Measurements from ENCODE around the gene EPHA2.

EPHA2 gene

DNA sequence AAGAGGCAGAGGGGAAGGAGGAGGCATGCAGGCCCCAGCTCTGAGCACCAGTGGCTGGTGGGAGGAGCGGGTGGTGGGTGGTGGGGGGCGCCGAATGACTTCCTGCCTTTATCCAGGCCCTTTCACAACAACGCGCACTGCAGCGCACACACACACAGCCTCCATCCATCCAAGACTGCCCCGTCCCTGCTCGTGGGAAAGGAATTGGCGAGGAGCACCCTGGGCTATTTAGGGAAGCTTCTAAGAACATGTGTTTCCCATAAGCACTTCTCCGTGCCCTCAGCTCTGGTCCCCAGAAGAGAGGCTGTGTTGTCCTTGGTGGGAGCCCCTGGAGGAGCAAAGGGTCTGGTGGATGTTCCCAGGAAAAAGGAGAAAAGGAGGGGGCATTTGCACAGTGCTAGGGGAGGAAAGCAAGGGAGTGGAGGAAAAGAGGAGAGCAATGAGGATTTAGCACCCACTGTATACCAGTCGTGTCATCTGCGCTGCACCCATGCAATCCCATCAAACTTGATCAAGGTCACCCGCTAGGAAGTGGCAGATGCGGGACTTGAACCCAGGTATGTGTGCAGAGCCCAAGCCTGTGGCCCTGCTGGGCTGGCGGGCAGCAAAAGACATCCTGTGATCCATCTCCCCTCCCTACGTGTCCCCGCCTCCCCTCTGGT, 28.1 kb downstream of the EPHA2 start:
- CTCF ChIA-PET: interaction anchor here (1.0 to 1.7 kb wide), 4 partner anchors 10 to 49 kb away, joined by 3 to 5 read pairs (median 4); no protein-coding TSS in a partner anchor
- no peak for DNase-seq (ENCODE audit: low read depth, low spot score)
- no peak overlapping the region for H3K4me3 ChIP-seq (ENCODE audit: low read depth, low read length)
- no peak for TF ChIP-seq CTCF (IDR thresholded peaks at IDR 0.05; ENCODE audit: insufficient read depth, low read length, missing control alignments)
- POLR2A ChIA-PET: no interaction called here

DNA sequence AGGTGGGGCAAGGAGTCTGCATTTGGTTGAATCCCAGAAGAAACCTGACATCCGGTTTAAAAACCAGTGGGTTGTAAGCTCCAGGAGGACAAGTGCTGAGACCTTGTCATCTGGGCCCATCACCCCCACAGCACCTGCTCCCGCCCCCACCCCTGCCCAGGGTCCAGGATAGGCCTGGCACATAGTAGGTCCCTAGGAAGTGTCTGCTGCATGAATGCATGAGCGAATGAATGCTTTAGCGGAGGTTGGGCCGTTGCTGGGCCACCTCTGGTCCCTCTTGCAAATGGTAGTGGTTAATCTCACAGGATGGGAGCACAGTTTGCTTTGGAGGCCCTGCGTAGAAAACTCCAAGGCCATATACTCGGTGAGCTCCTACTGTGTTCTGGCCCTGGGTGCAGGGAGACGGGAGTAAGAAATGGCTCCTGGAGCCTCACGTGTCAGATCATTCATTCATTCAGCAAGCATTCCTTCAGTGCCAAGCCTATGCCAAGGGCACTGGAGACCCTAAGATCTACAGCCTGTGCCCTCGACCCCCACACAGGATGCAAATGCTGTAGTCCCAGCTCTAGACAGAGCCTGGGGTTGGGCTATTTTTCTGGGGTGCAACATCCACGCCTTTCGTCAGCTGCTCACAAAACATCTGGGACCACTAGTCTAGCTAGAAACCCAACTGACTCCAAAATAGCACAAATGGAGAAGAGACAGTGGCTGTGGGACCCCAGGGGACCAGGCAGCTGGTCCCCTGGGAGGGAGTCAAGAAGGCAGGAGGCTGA, 28.9 kb downstream of the EPHA2 start:
- ChIA-PET CTCF (interaction anchor here (0.6 to 1.7 kb wide), 5 partner anchors 28 to 48 kb away, joined by 3 to 5 read pairs (median 3); no protein-coding TSS in a partner anchor), POLR2A (interaction anchor here (0.6 kb wide), 1 partner anchor 229 kb away, joined by 3 read pairs; no protein-coding TSS in a partner anchor)
- no peak overlapping the region for H3K4me3 ChIP-seq (ENCODE audit: low read depth, low read length)
- no peak for DNase-seq (ENCODE audit: low read depth, low spot score)
- TF ChIP-seq CTCF (IDR thresholded peaks at IDR 0.05; ENCODE audit: insufficient read depth, low read length, missing control alignments): no peak

DNA sequence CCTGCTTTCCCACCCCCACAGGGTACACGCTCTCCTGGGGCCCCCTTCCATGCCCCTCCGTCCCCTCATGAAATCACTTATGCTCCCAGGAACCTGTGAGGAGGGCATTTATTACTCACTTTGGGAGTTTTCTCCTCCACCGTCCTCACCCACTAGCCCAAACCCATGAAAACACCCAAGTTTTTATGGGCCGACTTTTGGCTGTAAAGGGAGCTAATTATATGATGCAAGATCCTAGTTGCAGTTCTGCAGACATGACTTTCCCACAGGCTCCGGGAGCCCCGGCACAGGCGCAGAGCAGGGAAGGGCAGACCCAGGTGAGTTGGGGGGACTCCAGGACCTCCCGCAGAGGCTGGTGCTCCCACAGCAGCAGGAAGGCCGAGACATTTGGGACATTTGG, 29.7 kb downstream of the EPHA2 start:
- no peak overlapping the region for H3K4me3 ChIP-seq (ENCODE audit: low read depth, low read length)
- POLR2A ChIA-PET: no interaction called here
- DNase-seq (ENCODE audit: low read depth, low spot score): no peak
- no peak for TF ChIP-seq CTCF (IDR thresholded peaks at IDR 0.05; ENCODE audit: insufficient read depth, low read length, missing control alignments)
- CTCF ChIA-PET: interaction anchor here (1.5 to 1.7 kb wide), 2 partner anchors 44 to 47 kb away, joined by 5 read pairs; no protein-coding TSS in a partner anchor

DNA sequence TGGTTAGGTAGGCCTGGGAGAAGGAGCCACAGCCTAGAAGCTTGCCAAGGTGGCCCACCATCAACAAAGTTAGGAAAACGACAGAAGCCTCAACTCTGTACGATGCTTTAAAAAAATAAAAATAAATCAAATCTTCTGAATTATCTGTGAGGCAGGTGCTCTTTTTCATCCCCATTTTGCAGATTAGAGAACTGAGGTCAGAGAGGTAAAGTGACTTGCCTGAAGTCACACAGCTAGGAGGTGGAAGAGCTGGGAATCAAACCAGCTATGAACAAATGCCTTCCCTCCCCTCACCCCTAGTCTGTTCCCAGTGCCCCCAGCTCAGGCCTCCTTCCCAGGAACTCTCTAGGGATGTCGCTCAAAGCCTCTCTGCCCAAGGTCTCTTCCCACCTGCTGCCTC, 30.4 kb downstream of the EPHA2 start:
- H3K4me3 ChIP-seq (ENCODE audit: low read depth, low read length): no peak overlapping the region
- TF ChIP-seq CTCF (IDR thresholded peaks at IDR 0.05; ENCODE audit: insufficient read depth, low read length, missing control alignments): no peak
- POLR2A ChIA-PET: no interaction called here
- no peak for DNase-seq (ENCODE audit: low read depth, low spot score)
- CTCF ChIA-PET: interaction anchor here (1.5 to 2.0 kb wide), 2 partner anchors 19 to 43 kb away, joined by 5 to 6 read pairs; no protein-coding TSS in a partner anchor

DNA sequence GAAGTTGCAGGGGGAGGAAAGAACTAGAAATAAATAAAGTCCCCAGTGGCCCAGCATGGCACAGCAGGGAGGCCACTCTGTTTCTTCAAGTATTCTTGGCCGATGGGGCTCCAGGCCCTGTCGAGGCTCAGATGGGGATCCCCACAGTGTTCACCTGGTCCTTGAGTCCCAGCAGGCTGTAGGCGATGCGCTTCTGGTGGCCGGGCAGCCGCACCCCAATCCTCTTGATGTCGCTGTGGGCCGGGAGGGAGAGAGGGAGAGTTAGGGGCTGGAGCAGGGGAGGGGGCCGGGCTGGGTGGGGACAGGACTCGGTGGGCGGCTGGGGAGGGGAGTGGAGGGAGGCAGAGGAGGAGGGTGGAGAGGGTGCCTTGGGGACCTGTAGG, 30.8 kb downstream of the EPHA2 start:
- TF ChIP-seq CTCF (IDR thresholded peaks at IDR 0.05; ENCODE audit: insufficient read depth, low read length, missing control alignments): no peak
- no peak overlapping the region for H3K4me3 ChIP-seq (ENCODE audit: low read depth, low read length)
- CTCF ChIA-PET: interaction anchor here (1.5 to 2.0 kb wide), 2 partner anchors 19 to 43 kb away, joined by 5 to 6 read pairs; no protein-coding TSS in a partner anchor
- POLR2A ChIA-PET: no interaction called here
- DNase-seq (ENCODE audit: low read depth, low spot score): no peak

Measured in AG04449 (cell line).